NT2/D1 (cell line): ENCODE measurements around the gene MS4A1.
"Not testable (repeated sequence)": the region's sequence is repeated elsewhere in the genome, so short reads cannot be mapped to it uniquely, and the experiment has no call there.

Source experiments
- SUZ12 ChIP-seq: IDR thresholded peaks from 2 replicates; pipeline ENCODE4 v1.6.1; 2011; ENCODE audit not compliant: insufficient read length, insufficient read depth; ENCODE audit errors: extremely low read depth
- YY1 ChIP-seq: IDR thresholded peaks from 2 replicates; pipeline ENCODE4 v1.6.1; 2011; ENCODE audit not compliant: insufficient read length, insufficient read depth
- ZNF274 ChIP-seq: IDR thresholded peaks from 2 replicates; pipeline ENCODE4 v1.6.1; 2011; ENCODE audit warnings: mild to moderate bottlenecking, low read depth, low read length

GRCh38 chr11:60510209-60510608, 54.6 kb downstream of the MS4A1 start:
- TF ChIP-seq ZNF274, YY1, SUZ12: not testable (repeated sequence)
